HG03521 (cell line): ENCODE data around the gene IFNK.
"Not testable (repeated sequence)": the region's sequence is repeated elsewhere in the genome, so short reads cannot be mapped to it uniquely, and the experiment has no call there.

Experiments
- ATAC-seq: cut with Tn5 transposase; IDR thresholded peaks from one replicate; pipeline ENCODE4 v1.9.1; 2021; ENCODE audit warnings: mild to moderate bottlenecking, moderate library complexity; ENCODE audit not compliant: unreplicated experiment

Gene IFNK, protein sequence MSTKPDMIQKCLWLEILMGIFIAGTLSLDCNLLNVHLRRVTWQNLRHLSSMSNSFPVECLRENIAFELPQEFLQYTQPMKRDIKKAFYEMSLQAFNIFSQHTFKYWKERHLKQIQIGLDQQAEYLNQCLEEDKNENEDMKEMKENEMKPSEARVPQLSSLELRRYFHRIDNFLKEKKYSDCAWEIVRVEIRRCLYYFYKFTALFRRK

GRCh38 chr9:27524236-27524635 is at the start of gene IFNK:
IFNK (plus strand) TSS chr9:27524290; CDS start chr9:27524337, 47 bp downstream.
- no peak for ATAC-seq

GRCh38 chr9:27474305-27474704 is 49.8 kb upstream of the IFNK start:
- ATAC-seq = no peak

GRCh38 chr9:27475057-27475595 is 49.0 kb upstream of the IFNK start:
- ATAC-seq = no peak

DNA sequence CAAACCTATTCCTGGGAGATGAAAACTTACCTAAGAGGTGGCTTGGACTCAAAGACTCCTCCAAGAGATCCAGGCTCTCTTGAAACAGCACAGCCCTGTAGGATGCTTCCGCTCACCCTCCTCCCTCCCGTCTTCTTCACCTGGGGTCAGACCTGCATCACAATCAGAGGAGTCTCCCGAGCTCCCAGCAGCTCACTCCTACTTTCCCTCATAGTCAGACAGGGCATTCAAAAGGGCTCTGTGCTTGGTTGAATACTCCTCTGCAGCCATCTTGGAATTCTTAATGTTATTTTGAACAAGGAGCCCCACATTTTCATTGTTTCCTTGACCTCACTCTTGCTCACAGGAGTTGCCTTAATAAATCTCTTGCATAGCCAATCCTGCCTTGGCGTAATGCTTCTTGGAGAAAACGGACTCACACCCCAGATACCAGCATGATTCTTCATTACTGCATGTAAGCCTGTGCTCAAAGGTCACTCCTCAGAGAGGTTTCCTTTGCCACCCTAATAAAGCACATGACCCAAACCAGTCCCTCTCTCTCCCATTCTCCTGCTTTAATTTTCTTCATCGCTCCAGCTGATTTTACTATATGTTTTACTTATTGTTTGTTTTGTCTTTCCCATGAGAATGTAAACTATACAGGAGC is 47.1 kb upstream of the IFNK start:
- ATAC-seq = no peak

DNA sequence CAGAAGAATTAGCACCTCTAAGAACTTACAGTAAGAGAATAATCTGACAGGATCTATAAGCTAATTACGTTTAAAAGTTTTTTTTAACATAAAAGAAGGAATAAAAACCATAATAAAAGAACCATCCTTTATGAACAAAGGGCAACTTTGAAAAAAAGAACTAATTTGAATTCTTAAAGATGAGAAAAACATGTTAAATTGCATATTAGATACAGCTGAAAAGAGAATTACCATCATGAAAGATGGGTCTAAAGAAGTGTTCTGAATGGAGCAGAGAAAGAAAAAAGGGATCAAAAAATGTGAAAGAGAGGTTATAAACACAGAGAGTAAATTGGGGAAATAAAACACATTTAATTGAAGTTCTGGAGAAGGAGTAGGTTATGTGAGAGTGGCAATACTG is 45.8 kb upstream of the IFNK start:
- no peak for ATAC-seq

DNA sequence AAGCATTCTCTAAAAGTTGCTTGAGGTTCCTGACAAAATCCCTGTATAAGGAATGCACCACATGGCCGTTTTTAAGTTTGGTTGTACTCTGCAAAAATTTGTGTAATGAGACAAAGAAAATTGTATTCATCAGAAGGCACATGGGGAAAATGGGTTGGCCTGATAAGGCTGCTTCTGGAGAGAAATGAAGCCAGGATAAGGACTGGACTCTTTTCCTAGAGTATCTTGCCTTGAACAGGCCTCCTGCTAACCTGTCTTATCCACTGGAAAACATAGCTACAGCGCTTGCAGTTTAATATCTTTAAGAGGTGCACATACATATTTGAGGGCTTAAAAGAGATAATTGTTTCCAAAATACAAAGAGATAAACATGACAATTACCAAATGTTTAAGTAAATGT is 41.4 kb upstream of the IFNK start:
- no peak for ATAC-seq

DNA sequence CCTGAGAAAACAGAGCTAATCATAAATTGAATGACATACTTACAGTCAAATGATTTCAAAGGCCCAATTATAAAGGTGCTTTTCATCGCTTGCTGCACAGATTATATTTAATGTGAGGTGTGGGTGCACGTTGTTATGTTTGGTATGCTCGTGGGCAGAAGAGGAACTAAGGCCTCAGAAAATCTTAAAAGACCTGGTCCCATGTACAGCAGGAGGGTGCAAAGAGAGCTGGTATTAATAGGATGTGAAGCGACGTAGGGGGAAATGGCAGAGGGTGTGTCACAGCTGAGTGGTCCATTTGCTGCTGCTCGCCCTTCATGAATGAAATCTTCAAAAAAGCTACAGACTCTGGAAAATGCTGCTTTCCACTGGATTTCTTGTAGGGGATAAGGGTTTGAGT is 40.5 kb upstream of the IFNK start:
- ATAC-seq = no peak

DNA sequence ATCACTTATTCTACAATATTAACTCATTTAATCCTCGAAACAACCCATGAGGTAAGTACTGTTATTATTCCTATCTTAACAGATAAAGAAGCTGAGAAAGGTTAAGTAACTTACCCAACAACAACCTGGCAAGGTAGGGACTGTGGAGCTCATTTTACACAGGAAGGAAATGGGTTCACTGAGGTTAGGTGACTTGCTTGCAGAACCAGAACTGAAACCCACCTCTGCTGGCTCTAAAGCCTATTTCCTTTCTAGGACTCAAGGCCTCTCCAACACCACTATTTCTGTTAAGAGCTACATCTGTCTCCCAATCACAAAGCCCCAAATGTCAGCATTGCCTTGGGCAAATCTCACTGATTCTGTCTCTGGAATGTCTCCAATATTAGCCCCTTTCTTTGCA is 38.9 kb upstream of the IFNK start:
- peak; percentile 77 for ATAC-seq

- ATAC-seq = no peak
Measured at GRCh38 chr9:27487128-27487640, 36.9 kb upstream of the IFNK start.

GRCh38 chr9:27487927-27488326 is 36.2 kb upstream of the IFNK start:
- no peak for ATAC-seq

DNA sequence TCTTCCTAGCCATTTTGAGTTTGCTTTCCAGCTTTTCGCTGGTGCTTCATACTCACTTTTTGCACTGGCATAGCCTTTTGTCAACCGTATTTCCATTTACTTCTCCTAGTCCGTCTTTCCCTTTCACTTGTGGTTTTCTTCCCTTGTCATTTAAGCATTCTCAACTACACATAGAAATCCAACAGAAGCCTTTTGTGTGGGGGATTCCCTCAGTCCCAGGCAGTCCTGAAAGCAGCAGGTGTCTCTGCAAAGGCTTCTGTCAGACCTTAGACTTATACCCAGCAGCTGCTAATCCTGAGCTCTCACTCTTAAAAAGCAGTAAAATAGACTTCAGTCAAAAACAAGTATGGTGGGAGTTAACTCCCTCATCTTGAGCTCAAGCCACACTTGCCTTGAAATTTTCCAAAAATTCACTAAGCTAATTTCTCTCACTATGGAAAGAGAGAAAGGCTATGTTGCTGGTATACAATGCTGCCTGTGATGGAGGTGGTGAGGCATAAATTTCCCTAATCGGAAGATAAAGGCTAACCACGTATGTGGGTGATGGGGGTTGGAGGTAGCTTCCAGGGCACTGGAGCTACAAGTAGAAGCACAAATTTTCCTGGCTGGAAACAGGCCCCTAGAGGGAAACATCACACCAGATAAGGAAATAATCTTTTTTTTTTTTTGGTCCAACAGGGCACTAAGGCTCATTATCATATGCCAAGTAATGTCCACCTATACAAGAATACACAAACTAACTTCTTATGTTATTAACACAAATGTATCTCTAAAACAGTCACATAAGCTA is 34.8 kb upstream of the IFNK start:
- peak; percentile 66 for ATAC-seq

DNA sequence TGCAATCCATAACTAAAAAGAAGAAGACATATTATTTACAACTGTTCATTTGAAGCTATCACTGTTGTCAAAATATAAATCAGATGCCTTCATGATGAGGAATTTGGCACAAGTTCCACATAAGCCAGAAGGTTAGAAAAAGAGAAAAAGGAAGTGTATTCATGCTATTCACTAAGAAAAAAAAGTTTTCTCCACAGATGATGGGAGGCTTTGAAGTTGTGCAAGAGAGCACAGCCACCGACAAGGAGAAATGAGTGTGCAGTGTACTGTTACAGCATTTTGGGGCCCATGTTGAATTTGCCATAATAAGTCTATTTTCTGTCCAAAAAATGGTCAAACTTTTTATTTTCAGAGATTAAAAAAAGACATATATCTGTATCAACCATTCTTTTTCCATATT is 32.9 kb upstream of the IFNK start:
- no peak for ATAC-seq

DNA sequence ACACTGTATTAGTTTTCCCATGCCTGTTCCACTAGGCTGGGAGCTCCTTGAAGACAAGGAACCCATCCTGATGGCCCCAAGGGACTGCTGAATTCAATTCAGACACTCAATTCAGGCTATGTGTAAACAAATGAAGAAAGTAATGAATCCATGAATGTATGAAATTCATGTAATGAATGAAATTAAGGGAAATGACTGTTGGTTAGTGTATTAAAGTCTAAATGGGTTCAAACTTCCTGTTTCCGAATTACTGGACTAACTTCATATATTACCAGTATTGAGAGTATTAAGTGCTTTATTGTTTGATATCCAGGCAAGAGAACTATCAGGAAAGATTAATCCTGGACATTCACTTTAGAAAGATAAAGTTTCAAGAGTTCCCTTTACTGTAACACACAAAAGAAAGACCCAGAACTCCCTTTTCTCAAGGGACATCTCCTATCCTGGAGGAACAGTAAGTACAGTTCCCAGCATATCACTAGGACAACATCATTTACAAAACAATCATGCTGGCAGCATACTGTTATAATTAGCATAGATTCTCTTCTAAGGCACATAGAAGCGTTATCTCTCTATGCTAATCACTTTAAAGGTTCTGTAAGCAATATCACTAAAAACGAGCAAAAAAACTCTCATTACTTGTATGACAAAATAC is 28.5 kb upstream of the IFNK start:
- ATAC-seq = no peak

DNA sequence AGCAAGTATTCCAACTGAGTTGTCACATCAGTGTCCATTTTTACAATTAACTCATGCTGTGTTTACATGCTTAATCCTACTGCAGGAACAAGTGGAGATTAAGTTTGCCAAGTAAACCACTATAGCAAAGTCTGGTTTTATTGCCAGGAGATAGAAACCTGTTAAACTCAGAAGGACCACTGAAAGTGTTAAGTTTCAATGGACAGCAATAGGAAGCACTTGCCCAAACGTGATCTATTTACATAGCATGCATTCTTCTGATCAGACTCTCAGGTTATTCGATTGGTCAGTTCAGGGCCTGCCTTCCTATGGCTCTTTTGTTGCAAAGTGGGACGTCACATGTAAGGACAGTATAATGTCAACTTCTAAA is 28.0 kb upstream of the IFNK start:
- no peak for ATAC-seq

- no peak for ATAC-seq
Measured at GRCh38 chr9:27497883-27498417, 26.1 kb upstream of the IFNK start.

GRCh38 chr9:27499451-27499850 is 24.6 kb upstream of the IFNK start:
- ATAC-seq = no peak

GRCh38 chr9:27500902-27501301 is 23.2 kb upstream of the IFNK start:
- not testable (repeated sequence) for ATAC-seq

DNA sequence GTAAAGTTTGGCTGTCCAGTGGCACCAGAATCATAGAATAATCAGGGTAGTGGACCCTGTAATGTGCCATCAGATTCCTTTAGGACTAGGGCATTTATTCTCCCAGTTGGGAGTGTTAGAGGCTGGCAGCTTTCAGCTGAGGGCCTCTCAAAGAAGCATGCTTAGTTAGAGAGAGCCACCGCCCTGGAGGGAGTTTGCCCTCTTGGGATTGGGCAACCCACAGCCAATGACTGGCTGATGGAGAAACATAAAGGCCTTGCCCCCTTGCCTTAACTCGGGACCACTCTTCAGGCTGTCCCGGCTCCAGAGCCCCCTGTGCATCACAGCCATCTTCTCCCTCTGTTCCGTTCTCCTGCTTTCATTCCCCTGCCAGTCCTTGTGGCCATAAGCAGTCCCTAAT is 20.5 kb upstream of the IFNK start:
- ATAC-seq = no peak

DNA sequence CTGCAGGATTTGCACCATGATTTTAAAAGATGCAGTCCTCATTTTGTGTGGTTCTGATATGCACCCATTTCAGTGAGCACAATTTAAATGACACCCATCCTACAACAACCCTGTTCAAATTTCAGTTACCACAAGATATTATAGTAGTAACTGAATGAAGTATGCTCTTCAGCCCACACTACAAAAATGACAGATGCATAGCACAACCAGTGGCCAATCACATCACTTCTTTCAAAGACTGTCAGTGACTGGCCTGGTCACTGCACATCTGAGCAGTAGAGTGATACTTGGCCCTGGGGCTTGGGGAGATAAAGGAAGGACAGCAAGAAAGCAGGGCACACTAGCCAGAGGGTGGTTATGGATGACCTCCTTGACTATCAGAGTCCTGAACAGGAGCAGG is 19.8 kb upstream of the IFNK start:
- ATAC-seq = no peak

DNA sequence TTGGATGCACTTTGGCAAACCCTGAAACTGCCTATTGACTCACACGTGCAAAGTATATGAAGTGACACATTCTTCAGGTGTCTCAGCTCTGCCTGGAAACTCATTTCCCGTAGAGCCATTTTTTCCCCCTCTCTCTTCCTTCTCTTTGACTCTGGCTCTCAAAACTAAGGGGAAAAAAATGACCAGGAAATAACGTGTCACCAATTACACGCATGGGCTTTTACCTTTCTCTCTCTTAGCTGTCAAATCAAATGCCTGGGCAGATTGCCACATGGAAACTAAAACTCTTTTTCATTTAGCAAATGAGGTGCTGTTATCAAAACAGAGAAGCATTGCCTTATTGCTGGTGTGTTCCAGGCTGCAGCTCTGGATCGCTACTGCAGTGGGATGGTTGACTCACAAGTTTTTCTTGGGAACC is 18.3 kb upstream of the IFNK start:
- ATAC-seq = no peak

- no peak for ATAC-seq
Measured at GRCh38 chr9:27506981-27507380, 17.1 kb upstream of the IFNK start.
